GM12878 (cell line): Measurements from ENCODE around the gene C6orf89. TPM values are rescaled to one million over a fixed set of nuclear protein-coding genes. Genes with fewer than 3 reads are reported as not detected.

Source experiments
- ATAC-seq: fragments of 200-7000 bp; cut with Tn5 transposase; 3 replicates; pipeline ENCODE4 v1.9.1; 2020; ENCODE audit warnings: mild to moderate bottlenecking, moderate library complexity
- BruUV-seq: library from RNA; stranded (reverse); fragments of 400-500 nt; replicated peaks from 2 replicates; lab custom pipeline; 2021; lab: Mats Ljungman, UMichigan
- CTCF ChIA-PET: fragments of 300-600 bp; sonication (Branson Sonifier 250); formaldehyde crosslinking; extraction: SDS; loops from one replicate; lab custom pipeline; 2021; ENCODE audit warnings: inconsistent platforms; lab: Yijun Ruan, JAX
- POLR2A ChIA-PET: fragments of 350-600 bp; formaldehyde crosslinking; extraction: SDS; loops from one replicate; lab custom pipeline; 2021; ENCODE audit warnings: inconsistent platforms; lab: Charles Lee
- RAD21 ChIA-PET: fragments of 300-600 bp; sonication (Branson Sonifier 250); formaldehyde crosslinking; loops from one replicate; lab custom pipeline; 2023; ENCODE audit warnings: antibody characterized with exemption; ENCODE audit not compliant: unreplicated experiment; lab: Charles Lee
- SMC1A ChIA-PET: fragments of 300-600 bp; sonication (Branson Sonifier 250); formaldehyde crosslinking; loops from one replicate; lab custom pipeline; 2023; ENCODE audit not compliant: unreplicated experiment, uncharacterized antibody; lab: Charles Lee
- DNase-seq: peaks from one replicate; pipeline ENCODE4 v3.0.0-alpha.2; 2011; ENCODE audit warnings: low read depth, low spot score
- FAIRE-seq: peaks from 3 replicates; lab custom pipeline; 2011; peaks lifted over from hg19 to GRCh38; lab: Jason Lieb, UNC
- H2AFZ ChIP-seq: 2 replicates; pipeline ENCODE4 v1.6.0; 2011; ENCODE audit warnings: low read depth, low read length, control low read depth; ENCODE audit not compliant: control insufficient read depth
- H3K27ac ChIP-seq: 2 replicates; pipeline ENCODE4 v1.5.1; 2011; ENCODE audit warnings: control low read depth; ENCODE audit not compliant: control insufficient read depth, insufficient read depth
- H3K27me3 ChIP-seq, 2 experiments: replicated peaks in 1 of 2; 2 replicates each; pipeline versions ENCODE4 v1.6.0 to v1.6.1; 2011; ENCODE audit warnings: low read length in 1 of 2; ENCODE audit not compliant: control insufficient read depth in 2 of 2, insufficient read depth in 2 of 2
- H3K36me3 ChIP-seq, 2 experiments: 2 replicates each; pipeline ENCODE4 v1.5.1; 2011; ENCODE audit warnings: low read length in 1 of 2; ENCODE audit not compliant: control insufficient read depth in 2 of 2, insufficient read depth in 2 of 2
- H3K4me1 ChIP-seq: 2 replicates; pipeline ENCODE4 v1.6.1; 2011; ENCODE audit warnings: mild to moderate bottlenecking, low read length, moderate library complexity, mixed read lengths; ENCODE audit not compliant: control insufficient read depth, insufficient read depth
- H3K4me2 ChIP-seq: 2 replicates; pipeline ENCODE4 v1.6.0; 2011; ENCODE audit warnings: control low read depth; ENCODE audit not compliant: control insufficient read depth, insufficient read depth
- H3K4me3 ChIP-seq: fragments of 200-600 bp; sonication (generic); 2 replicates; pipeline ENCODE4 v1.5.1; 2016
- H3K79me2 ChIP-seq: 2 replicates; pipeline ENCODE4 v1.6.0; 2011; ENCODE audit warnings: low read length; ENCODE audit not compliant: control insufficient read depth, insufficient read depth
- H3K9ac ChIP-seq: 2 replicates; pipeline ENCODE4 v1.8.0; 2011; ENCODE audit warnings: low read length, control low read depth, mixed read lengths; ENCODE audit not compliant: control insufficient read depth, insufficient read depth
- H3K9me3 ChIP-seq: replicated peaks from 3 replicates; pipeline ENCODE4 v1.5.1; 2011; ENCODE audit warnings: mild to moderate bottlenecking, low read length; ENCODE audit not compliant: control insufficient read depth, insufficient read depth
- H4K20me1 ChIP-seq: 2 replicates; pipeline ENCODE4 v1.6.0; 2011; ENCODE audit not compliant: control insufficient read depth, insufficient read depth
- CBX5 ChIP-seq: sonication (generic); IDR thresholded peaks from 2 replicates; pipeline ENCODE4 v1.6.1; 2016; ENCODE audit warnings: low read depth, moderate library complexity, mild to moderate bottlenecking, inconsistent platforms
- CHD1 ChIP-seq: IDR thresholded peaks from 2 replicates; pipeline ENCODE4 v1.6.1; 2012; ENCODE audit warnings: low read depth, low read length, improper control_type of control experiment
- NRF1 ChIP-seq: conservative IDR thresholded peaks from 2 replicates; pipeline ENCODE4 v1.6.1; 2011; ENCODE audit warnings: mild to moderate bottlenecking, low read depth, low read length, improper control_type of control experiment
- RAD21 ChIP-seq: IDR thresholded peaks from 2 replicates; pipeline ENCODE4 v1.6.1; 2011; ENCODE audit warnings: mild to moderate bottlenecking, low read depth, low read length, moderate library complexity; ENCODE audit not compliant: insufficient read depth
- SMC3 ChIP-seq: IDR thresholded peaks from 2 replicates; pipeline ENCODE4 v1.6.1; 2011; ENCODE audit warnings: low read length, improper control_type of control experiment, borderline replicate concordance
- YY1 ChIP-seq: IDR thresholded peaks from 2 replicates; pipeline ENCODE4 v1.6.1; 2011; ENCODE audit warnings: low read depth, mild to moderate bottlenecking, low read length
- WGBS: methylation state at CpG from one replicate; pipeline ENCODE4 v1.1.6; 2016; ENCODE audit warnings: low lambda C conversion rate; ENCODE audit not compliant: insufficient replicate concordance, insufficient coverage; ENCODE audit errors: missing lambda C conversion rate; 5-methylcytosine and 5-hydroxymethylcytosine counted together
- in situ Hi-C: fragments of 300-500 bp; cut with MboI; formaldehyde crosslinking; loops from 9 replicates; pipeline ENCODE4 v1.14.3; 2018; ENCODE audit warnings: mixed read lengths
- intact Hi-C: fragments of 100-400 bp; cut with micrococcal nuclease; formaldehyde crosslinking; loops from one replicate; pipeline ENCODE4 v1.14.2; 2022; ENCODE audit not compliant: unreplicated experiment
- polyA plus RNA-seq, 11 experiments: library from polyadenylated mRNA; depleted of rRNA in 4 of 11; unstranded in 6 of 11; stranded (reverse) in 5 of 11; fragments of >200 nt; fragmentation: Nextera tagmentation in 4 of 11; fragmentation: Illumina TruSeq in 1 of 11; extraction: Ambion mirVana in 4 of 11; extraction: Trizol in 1 of 11; gene quantifications; 1 replicate in 1 of 11; 2 replicates in 10 of 11; pipeline versions ENCODE4 v1.2.1 to v1.2.3, GENCODE V29; 2011 to 2016; ENCODE audit warnings: inconsistent platforms in 2 of 11, missing spikeins in 2 of 11, low read depth in 1 of 11
- total RNA-seq, 4 experiments: library from RNA; depleted of rRNA in 3 of 4; stranded (reverse); fragments of >200 nt in 3 of 4; fragmentation: Illumina TruSeq in 1 of 4; extraction: Trizol in 1 of 4; gene quantifications; 2 replicates each; pipeline versions ENCODE4 v1.2.1 to v1.2.3, GENCODE V29; 2013 to 2021
- TF ChIP-seq, protein P1 (sequence below), 3 experiments: IDR thresholded peaks in 2 of 3; conservative IDR thresholded peaks in 1 of 3; 2 replicates each; pipeline ENCODE4 v1.5.1; 2011; ENCODE audit warnings: low read depth in 3 of 3, low read length in 3 of 3, mild to moderate bottlenecking in 3 of 3, control low read depth in 2 of 3, moderate library complexity in 2 of 3, inconsistent platforms in 1 of 3, mixed read lengths in 1 of 3; ENCODE audit not compliant: control insufficient read depth in 2 of 3, insufficient read depth in 1 of 3; ENCODE audit errors: extremely low read depth in 1 of 3
- TF ChIP-seq, protein P2 (sequence below): fragments of 450-650 bp; IDR thresholded peaks from 2 replicates; pipeline ENCODE4 v1.6.1; 2014; ENCODE audit warnings: mild to moderate bottlenecking

The C6orf89 gene
- total and polyA plus RNA-seq, 10 of the 15 experiments (the other 5 are each of a cell fraction or from before 2014, with no cell fraction given): 10.8 to 42.7 (median 28.6) TPM

GRCh38 chr6:36873612-36874442, 11.9 kb upstream of the C6orf89 start:
- ATAC-seq (peak; percentile 63), DNase-seq (no peak), FAIRE-seq (peak; percentile 78)
- RAD21 ChIA-PET: interaction anchor here (0.8 to 3.7 kb wide), 10 partner anchors 8 to 194 kb away, joined by 3 to 26 read pairs (median 4); partner anchors contain the start of gene C6orf89
- Histone ChIP-seq H3K4me2 (peak overlapping the region; percentile 86), H3K4me1 (peaks cover 6% of the 10 kb centered on the region; the same call in 1 of the 2 replicates), H3K4me3 (peak overlapping the region; percentile 79), H3K27me3 (no peaks in the 10 kb centered on the region), H3K36me3 (no peaks in the 10 kb centered on the region), H4K20me1 (no peaks in the 10 kb centered on the region), H3K9ac (peak overlapping the region; percentile 80), H2AFZ (peak overlapping the region; percentile 75), H3K79me2 (peaks cover 30% of the 10 kb centered on the region), H3K27ac (peak overlapping the region; percentile 78), H3K9me3 (no peaks in the 10 kb centered on the region)
- WGBS: under 1% methylated on average over 11 of the region's 11 CpGs
- in situ Hi-C loops: no loop called here
- intact Hi-C loops: no loop called here
- SMC1A ChIA-PET: interaction anchor here (0.9 to 4.5 kb wide), 11 partner anchors 8 to 149 kb away, joined by 3 to 52 read pairs (median 5); partner anchors contain the start of genes C6orf89 and FGD2
- CTCF ChIA-PET: interaction anchor here (1.0 to 8.2 kb wide), 11 partner anchors 10 to 192 kb away, joined by 3 to 93 read pairs (median 10); partner anchors contain the start of genes C6orf89 and FGD2
- TSS peak; percentile 70 for BruUV-seq
- TF ChIP-seq, protein P1, sequence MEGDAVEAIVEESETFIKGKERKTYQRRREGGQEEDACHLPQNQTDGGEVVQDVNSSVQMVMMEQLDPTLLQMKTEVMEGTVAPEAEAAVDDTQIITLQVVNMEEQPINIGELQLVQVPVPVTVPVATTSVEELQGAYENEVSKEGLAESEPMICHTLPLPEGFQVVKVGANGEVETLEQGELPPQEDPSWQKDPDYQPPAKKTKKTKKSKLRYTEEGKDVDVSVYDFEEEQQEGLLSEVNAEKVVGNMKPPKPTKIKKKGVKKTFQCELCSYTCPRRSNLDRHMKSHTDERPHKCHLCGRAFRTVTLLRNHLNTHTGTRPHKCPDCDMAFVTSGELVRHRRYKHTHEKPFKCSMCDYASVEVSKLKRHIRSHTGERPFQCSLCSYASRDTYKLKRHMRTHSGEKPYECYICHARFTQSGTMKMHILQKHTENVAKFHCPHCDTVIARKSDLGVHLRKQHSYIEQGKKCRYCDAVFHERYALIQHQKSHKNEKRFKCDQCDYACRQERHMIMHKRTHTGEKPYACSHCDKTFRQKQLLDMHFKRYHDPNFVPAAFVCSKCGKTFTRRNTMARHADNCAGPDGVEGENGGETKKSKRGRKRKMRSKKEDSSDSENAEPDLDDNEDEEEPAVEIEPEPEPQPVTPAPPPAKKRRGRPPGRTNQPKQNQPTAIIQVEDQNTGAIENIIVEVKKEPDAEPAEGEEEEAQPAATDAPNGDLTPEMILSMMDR (IDR thresholded peaks at IDR 0.05 in 2 of 3, conservative IDR thresholded peaks at IDR 0.05 in 1 of 3; ENCODE audit: control insufficient read depth in 2 of 3, extremely low read depth in 1 of 3, insufficient read depth in 1 of 3, low read depth in 3 of 3, low read length in 3 of 3): peak; percentile 24 to 43 (median 25); a peak in 4 of 6 replicates
- TF ChIP-seq CHD1: no peak
- TF ChIP-seq, protein P2, sequence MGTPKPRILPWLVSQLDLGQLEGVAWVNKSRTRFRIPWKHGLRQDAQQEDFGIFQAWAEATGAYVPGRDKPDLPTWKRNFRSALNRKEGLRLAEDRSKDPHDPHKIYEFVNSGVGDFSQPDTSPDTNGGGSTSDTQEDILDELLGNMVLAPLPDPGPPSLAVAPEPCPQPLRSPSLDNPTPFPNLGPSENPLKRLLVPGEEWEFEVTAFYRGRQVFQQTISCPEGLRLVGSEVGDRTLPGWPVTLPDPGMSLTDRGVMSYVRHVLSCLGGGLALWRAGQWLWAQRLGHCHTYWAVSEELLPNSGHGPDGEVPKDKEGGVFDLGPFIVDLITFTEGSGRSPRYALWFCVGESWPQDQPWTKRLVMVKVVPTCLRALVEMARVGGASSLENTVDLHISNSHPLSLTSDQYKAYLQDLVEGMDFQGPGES: no peak
- peak; percentile 34 for TF ChIP-seq RAD21
- TF ChIP-seq SMC3: 0 out of 2 replicates have a peak, but pooled peaks have one; percentile 3
- TF ChIP-seq YY1: 0 out of 2 replicates have a peak, but pooled peaks have one; percentile 7
- no peak for TF ChIP-seq CBX5
- TF ChIP-seq NRF1: no peak
- POLR2A ChIA-PET: interaction anchor here (2.3 to 2.6 kb wide), 2 partner anchors 11 to 16 kb away, joined by 10 to 19 read pairs; partner anchors contain the start of gene C6orf89
